ENCODE data around the gene HOXB3.

HOXB3 gene

DNA sequence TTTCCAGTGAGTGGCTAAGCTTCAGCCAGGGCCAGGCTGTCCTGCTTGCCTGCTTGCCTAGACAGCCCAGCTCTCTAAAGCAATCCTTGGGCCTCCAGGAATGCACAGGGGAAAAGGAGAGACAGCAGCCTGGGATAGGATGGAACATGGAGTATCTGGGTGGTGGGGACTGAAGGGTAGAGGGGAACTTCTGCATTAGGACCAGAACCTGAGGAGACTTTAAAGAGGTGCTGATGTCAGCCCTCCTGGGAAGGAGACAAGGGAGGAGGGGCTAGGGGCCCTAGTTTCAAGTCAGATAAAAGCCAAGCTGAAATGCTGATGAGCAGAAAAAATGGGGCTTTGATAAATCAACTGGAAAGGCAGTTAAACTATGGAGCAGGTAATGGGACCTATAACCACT lies 19.0 kb upstream of the HOXB3 start:
- DNase-seq (ENCODE audit: low spot score) = no peak
- TF ChIP-seq, protein P1, sequence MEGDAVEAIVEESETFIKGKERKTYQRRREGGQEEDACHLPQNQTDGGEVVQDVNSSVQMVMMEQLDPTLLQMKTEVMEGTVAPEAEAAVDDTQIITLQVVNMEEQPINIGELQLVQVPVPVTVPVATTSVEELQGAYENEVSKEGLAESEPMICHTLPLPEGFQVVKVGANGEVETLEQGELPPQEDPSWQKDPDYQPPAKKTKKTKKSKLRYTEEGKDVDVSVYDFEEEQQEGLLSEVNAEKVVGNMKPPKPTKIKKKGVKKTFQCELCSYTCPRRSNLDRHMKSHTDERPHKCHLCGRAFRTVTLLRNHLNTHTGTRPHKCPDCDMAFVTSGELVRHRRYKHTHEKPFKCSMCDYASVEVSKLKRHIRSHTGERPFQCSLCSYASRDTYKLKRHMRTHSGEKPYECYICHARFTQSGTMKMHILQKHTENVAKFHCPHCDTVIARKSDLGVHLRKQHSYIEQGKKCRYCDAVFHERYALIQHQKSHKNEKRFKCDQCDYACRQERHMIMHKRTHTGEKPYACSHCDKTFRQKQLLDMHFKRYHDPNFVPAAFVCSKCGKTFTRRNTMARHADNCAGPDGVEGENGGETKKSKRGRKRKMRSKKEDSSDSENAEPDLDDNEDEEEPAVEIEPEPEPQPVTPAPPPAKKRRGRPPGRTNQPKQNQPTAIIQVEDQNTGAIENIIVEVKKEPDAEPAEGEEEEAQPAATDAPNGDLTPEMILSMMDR (IDR thresholded peaks at IDR 0.05; ENCODE audit: extremely low read depth, missing control alignments) = no peak

DNA sequence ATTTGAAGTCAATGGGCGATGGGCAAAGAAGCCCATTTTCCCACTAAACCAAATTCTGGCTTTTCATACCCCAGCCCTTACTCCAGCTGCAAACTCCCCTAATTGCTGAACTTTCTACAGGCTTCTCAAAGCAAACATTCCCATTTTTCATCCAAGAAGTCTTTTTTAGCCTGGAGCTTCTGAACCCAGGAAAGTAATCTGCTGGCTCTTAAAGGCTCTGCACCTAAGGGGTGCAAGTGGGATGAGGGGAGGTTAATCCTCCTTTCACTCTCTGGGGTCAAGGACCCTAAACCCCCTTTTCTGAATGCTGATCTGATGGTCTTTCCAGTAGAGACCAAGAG lies 18.4 kb upstream of the HOXB3 start:
- DNase-seq (ENCODE audit: low spot score) = no peak

DNA sequence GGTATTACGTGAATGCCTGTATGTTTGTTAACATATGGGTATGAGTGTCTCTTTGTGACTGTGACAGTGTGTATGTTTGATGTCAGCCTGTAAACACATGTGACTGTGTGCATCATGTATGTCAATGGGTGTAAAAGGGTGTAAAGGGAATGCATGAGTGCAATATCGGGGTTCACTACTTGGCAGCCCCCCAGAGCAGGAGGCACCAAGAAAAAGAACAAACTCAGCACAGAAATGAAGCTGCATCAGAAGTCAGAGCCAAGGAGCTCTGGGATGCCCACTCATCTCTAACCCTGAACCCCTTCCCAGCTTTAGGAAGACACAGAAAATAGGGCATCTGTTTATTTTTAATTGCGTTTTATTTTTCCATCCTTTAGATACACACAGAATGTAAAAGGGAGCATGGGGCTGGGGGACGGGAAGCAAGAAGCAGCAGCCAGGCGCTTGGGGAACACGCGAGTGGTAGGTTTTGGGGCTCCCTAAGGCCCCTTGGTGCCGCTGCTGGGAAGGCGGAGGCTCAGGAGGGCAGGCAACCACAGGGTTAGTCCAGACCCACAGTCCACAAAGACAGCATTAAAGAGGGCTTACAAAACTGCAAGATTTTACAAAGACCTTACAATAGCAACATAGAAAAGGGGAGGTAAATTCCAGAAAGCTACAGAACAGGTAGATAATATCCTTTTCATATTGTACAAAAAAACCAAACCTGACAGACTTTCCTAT lies 17.0 kb upstream of the HOXB3 start:
- no peak for DNase-seq (ENCODE audit: low spot score)
- TF ChIP-seq, protein P1 (IDR thresholded peaks at IDR 0.05; ENCODE audit: extremely low read depth, missing control alignments) = no peak

More for the DNA sequence above, 18.4 kb upstream of the HOXB3 start:
- TF ChIP-seq, protein P1 (IDR thresholded peaks at IDR 0.05; ENCODE audit: extremely low read depth, missing control alignments) = no peak

DNA sequence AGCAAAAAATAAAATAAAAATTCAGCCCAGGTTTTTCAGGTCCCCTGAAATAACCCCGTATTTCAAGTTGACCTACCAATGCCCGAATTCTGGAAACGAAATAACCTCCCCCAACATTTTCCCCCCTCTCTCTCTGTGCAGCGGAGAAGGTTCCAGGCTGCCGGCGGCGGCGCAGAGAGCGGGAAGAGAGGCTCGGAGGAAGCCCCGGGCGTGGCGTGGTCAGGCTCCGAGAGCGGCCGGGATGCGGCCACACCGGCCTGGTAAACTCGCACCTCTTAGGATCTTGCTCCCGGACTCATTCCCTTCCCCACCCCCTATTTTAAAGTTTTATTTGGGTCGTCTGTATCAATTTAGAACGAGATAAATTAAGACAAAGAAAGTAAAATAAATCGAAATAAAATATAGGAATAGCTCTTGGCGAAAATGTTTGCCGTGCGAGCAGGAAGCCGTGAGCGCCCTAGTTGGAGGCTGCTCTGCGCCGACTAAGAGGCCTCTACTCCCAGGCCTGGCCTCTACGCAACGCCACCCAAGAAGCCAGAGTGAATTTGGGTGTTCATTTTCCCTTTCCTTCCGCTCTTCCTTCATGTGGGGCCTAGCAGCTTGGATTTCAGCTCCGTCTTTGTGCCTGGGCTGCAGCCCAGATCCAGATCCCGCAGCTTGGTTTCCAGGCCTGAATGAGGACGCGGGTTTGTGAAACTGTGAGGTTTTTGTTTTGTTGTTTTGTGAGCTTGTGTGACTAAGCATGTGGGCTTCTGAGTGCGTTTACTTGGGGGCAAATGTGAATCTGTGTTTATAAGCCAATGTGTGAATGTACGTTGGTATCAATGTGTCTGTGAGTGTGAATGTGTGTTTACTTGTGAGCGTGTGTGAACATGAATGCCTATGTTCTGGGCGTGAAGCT lies 16.2 kb upstream of the HOXB3 start:
- DNase-seq (ENCODE audit: low spot score) = no peak
- TF ChIP-seq, protein P1 (IDR thresholded peaks at IDR 0.05; ENCODE audit: extremely low read depth, missing control alignments) = no peak

DNA sequence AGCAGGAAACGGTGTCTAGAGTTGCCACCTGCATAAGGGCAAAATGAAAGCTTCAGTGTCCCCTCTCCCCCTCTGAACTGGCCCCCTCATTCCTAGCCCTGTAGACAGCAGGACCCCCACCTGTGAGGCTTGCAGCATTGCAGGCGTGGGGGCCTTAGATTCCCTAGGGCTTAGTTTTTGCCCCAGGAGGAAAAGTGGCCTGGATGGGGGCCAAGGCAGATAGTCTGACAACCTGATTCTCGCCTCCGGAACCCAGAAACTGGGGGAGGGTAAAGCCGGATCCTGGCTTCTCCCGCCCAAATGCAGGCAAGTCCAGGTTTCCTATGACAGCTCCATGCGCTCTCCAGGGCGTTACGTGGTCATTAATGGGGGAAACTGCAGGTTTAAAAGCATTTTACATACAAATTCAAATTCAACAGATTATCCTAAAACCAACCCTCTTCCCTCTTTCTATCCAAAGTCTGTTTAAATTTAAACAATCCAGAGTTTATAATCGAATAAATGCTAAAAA lies 15.4 kb upstream of the HOXB3 start:
- TF ChIP-seq, protein P1 (IDR thresholded peaks at IDR 0.05; ENCODE audit: extremely low read depth, missing control alignments) = no peak
- DNase-seq (ENCODE audit: low spot score) = no peak

DNA sequence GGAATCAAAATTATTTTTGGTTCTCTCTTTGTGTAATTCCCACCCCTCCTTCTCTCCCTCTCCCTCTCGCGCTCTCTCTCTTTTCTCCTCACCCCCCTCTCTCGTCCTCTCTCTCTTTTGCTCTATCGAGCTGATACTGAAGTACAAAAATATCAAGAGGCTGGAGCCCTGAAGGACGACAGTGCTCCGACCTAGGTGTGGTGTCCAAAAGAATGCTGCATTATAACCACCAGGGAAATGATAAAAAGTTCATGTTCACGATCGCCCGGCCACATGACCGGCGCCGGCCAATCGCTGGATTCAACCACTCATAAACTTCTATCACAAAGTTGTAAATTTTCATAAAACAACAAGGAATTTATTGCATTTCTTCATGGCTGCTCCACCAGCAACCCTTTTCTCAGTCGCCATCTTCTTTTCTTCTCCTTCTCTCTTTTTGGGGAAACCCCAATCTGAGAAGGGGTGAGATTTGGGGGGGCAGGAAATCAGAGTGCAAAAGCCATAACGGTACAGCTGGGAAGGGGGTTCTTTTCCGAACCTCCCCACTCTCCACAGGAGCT lies 14.8 kb upstream of the HOXB3 start, which contains the start of gene HOXB6:
Gene HOXB6, minus strand, starts transcription at position 217 of the 560 bp plus-strand sequence. CDS start 6,836 bp downstream, outside the sequence.
- TF ChIP-seq, protein P1 (IDR thresholded peaks at IDR 0.05; ENCODE audit: extremely low read depth, missing control alignments) = no peak
- no peak for DNase-seq (ENCODE audit: low spot score)
